ENCODE measurements around the gene TMEM123. TPM values are rescaled to one million over a fixed set of nuclear protein-coding genes. Genes with fewer than 3 reads are reported as not detected.

The TMEM123 gene
- 166 and 168 TPM in 2 replicates for total RNA-seq

GRCh38 chr11:102452461-102453301, at the start of gene TMEM123:
Gene TMEM123, minus strand, starts transcription at chr11:102452765. Its CDS starts 142 bp downstream, at chr11:102452623.
- DNase-seq (ENCODE audit: low read depth) = no peak
- Histone ChIP-seq H3K36me3 (ENCODE audit: control insufficient read depth, insufficient read depth, low read length) (no peaks in the 10 kb centered on the region), H3K27me3 (ENCODE audit: control insufficient read depth, insufficient read depth, low read length) (no peaks in the 10 kb centered on the region), H3K4me3 (ENCODE audit: low read depth, low read length) (peak within 1 kb of the TSS; percentile 93)
- TF ChIP-seq CTCF (IDR thresholded peaks at IDR 0.05; ENCODE audit: insufficient read depth, low read length, poor library complexity, severe bottlenecking) = no peak

- Histone ChIP-seq H3K27me3 (ENCODE audit: control insufficient read depth, insufficient read depth, low read length) (no peaks in the 10 kb centered on the region), H3K36me3 (ENCODE audit: control insufficient read depth, insufficient read depth, low read length) (no peaks in the 10 kb centered on the region), H3K4me3 (ENCODE audit: low read depth, low read length) (no peak overlapping the region)
- TF ChIP-seq CTCF (IDR thresholded peaks at IDR 0.05; ENCODE audit: insufficient read depth, low read length, poor library complexity, severe bottlenecking) = no peak
- DNase-seq (ENCODE audit: low read depth) = no peak
Measured at GRCh38 chr11:102500829-102501228, 48.3 kb upstream of the TMEM123 start.

- Histone ChIP-seq H3K27me3 (ENCODE audit: control insufficient read depth, insufficient read depth, low read length) (no peaks in the 10 kb centered on the region), H3K36me3 (ENCODE audit: control insufficient read depth, insufficient read depth, low read length) (no peaks in the 10 kb centered on the region), H3K4me3 (ENCODE audit: low read depth, low read length) (no peak overlapping the region)
- TF ChIP-seq CTCF (IDR thresholded peaks at IDR 0.05; ENCODE audit: insufficient read depth, low read length, poor library complexity, severe bottlenecking) = no peak
- no peak for DNase-seq (ENCODE audit: low read depth)
Measured at GRCh38 chr11:102499931-102500330, 47.4 kb upstream of the TMEM123 start.

- TF ChIP-seq CTCF (IDR thresholded peaks at IDR 0.05; ENCODE audit: insufficient read depth, low read length, poor library complexity, severe bottlenecking) = no peak
- no peaks in the 10 kb centered on the region for H3K27me3 ChIP-seq (ENCODE audit: control insufficient read depth, insufficient read depth, low read length)
Measured at GRCh38 chr11:102499151-102499550, 46.6 kb upstream of the TMEM123 start.

GRCh38 chr11:102497061-102497460, 44.5 kb upstream of the TMEM123 start:
- H3K4me3 ChIP-seq (ENCODE audit: low read depth, low read length) = no peak overlapping the region
- no peaks in the 10 kb centered on the region for H3K36me3 ChIP-seq (ENCODE audit: control insufficient read depth, insufficient read depth, low read length)
- DNase-seq (ENCODE audit: low read depth) = no peak
- H3K27me3 ChIP-seq (ENCODE audit: control insufficient read depth, insufficient read depth, low read length) = no peaks in the 10 kb centered on the region
- no peak for TF ChIP-seq CTCF (IDR thresholded peaks at IDR 0.05; ENCODE audit: insufficient read depth, low read length, poor library complexity, severe bottlenecking)

More at GRCh38 chr11:102499151-102499550, 46.6 kb upstream of the TMEM123 start:
- no peaks in the 10 kb centered on the region for H3K36me3 ChIP-seq (ENCODE audit: control insufficient read depth, insufficient read depth, low read length)
- H3K4me3 ChIP-seq (ENCODE audit: low read depth, low read length) = no peak overlapping the region
- no peak for DNase-seq (ENCODE audit: low read depth)
